SK-N-SH treated with all-trans-retinoic acid at 6 μM for 48 hours (cell line): ENCODE measurements around the gene PRSS38.

Experiments used
- ARNTL ChIP-seq: fragments of 450-650 bp; formaldehyde crosslinking; IDR thresholded peaks from 2 replicates; pipeline ENCODE4 v1.5.0; 2020; ENCODE audit warnings: low read depth, mild to moderate bottlenecking, moderate library complexity, borderline replicate concordance
- CSDC2 ChIP-seq: fragments of 250-450 bp; sonication (Bioruptor Pico); IDR thresholded peaks from 2 replicates; pipeline ENCODE4 v1.5.0; 2020; ENCODE audit warnings: mild to moderate bottlenecking, moderate library complexity
- ISL1 ChIP-seq: fragments of 250-450 bp; sonication (Bioruptor Pico); IDR thresholded peaks from 2 replicates; pipeline ENCODE4 v2.1.2; 2022; ENCODE audit warnings: mild to moderate bottlenecking, moderate library complexity
- SNAI2 ChIP-seq: fragments of 250-450 bp; sonication (Bioruptor Pico); IDR thresholded peaks from 2 replicates; pipeline ENCODE4 v1.5.0; 2020; ENCODE audit warnings: mild to moderate bottlenecking, moderate library complexity
- ZC3H10 ChIP-seq: fragments of 250-450 bp; sonication (Bioruptor Pico); IDR thresholded peaks from 2 replicates; pipeline ENCODE4 v1.5.1; 2021; ENCODE audit warnings: mild to moderate bottlenecking, moderate library complexity
- ZFP30 ChIP-seq: fragments of 450-650 bp; formaldehyde crosslinking; IDR thresholded peaks from 2 replicates; pipeline ENCODE4 v1.5.0; 2022; ENCODE audit warnings: mild to moderate bottlenecking, moderate library complexity
- ZNF8 ChIP-seq: fragments of 450-650 bp; formaldehyde crosslinking; IDR thresholded peaks from 2 replicates; pipeline ENCODE4 v1.5.0; 2020; ENCODE audit warnings: mild to moderate bottlenecking, moderate library complexity
- TF ChIP-seq, protein P1 (sequence below): fragments of 250-450 bp; sonication (Bioruptor Pico); IDR thresholded peaks from 2 replicates; pipeline ENCODE4 v1.5.1; 2021; ENCODE audit warnings: mild to moderate bottlenecking, moderate library complexity
- TF ChIP-seq, protein P2 (sequence below): fragments of 250-450 bp; sonication (Bioruptor Pico); IDR thresholded peaks from 2 replicates; pipeline ENCODE4 v1.5.0; 2020; ENCODE audit warnings: mild to moderate bottlenecking, moderate library complexity
- TF ChIP-seq, protein P3 (sequence below): fragments of 250-450 bp; sonication (Bioruptor Pico); IDR thresholded peaks from 2 replicates; pipeline ENCODE4 v1.5.1; 2020; ENCODE audit warnings: low read depth, mild to moderate bottlenecking, moderate library complexity

DNA sequence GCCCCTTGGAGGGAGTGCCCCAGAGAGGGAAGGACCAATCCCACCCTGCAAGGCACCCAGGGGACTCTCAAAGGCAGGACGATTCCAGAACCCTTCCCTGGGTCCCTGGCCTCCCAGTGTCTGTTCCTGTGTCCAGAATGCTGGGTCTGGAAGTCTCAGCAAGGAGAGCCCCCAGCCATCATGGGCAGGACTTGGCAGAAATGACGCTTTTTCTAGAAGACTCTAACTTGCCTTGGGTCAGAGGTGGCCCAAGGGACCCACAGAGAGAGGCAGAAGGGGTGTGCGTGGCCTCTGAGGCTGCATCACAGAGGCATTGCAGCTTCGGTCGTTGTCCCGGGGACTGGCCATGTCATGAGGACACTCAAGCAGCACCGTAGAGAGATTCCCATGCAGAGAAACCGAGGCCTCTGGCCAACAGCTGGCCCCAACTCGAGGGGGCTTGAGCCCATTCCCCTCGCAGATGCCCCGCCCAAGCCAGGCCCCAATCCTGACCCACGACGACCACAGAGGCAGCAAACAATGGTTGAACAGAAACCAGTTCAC is 74.5 kb downstream of the PRSS38 start:
- TF ChIP-seq ISL1 (CRISPR knock-in tag) (no peak), ZC3H10 (CRISPR knock-in tag) (no peak), CSDC2 (CRISPR knock-in tag) (no peak), SNAI2 (CRISPR knock-in tag) (no peak), ZNF8 (CRISPR knock-in tag) (no peak), ZFP30 (CRISPR knock-in tag) (no peak), ARNTL (CRISPR knock-in tag) (no peak)
- TF ChIP-seq, protein P1, sequence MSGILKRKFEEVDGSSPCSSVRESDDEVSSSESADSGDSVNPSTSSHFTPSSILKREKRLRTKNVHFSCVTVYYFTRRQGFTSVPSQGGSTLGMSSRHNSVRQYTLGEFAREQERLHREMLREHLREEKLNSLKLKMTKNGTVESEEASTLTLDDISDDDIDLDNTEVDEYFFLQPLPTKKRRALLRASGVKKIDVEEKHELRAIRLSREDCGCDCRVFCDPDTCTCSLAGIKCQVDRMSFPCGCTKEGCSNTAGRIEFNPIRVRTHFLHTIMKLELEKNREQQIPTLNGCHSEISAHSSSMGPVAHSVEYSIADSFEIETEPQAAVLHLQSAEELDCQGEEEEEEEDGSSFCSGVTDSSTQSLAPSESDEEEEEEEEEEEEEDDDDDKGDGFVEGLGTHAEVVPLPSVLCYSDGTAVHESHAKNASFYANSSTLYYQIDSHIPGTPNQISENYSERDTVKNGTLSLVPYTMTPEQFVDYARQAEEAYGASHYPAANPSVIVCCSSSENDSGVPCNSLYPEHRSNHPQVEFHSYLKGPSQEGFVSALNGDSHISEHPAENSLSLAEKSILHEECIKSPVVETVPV (CRISPR knock-in tag) = no peak
- TF ChIP-seq, protein P2, sequence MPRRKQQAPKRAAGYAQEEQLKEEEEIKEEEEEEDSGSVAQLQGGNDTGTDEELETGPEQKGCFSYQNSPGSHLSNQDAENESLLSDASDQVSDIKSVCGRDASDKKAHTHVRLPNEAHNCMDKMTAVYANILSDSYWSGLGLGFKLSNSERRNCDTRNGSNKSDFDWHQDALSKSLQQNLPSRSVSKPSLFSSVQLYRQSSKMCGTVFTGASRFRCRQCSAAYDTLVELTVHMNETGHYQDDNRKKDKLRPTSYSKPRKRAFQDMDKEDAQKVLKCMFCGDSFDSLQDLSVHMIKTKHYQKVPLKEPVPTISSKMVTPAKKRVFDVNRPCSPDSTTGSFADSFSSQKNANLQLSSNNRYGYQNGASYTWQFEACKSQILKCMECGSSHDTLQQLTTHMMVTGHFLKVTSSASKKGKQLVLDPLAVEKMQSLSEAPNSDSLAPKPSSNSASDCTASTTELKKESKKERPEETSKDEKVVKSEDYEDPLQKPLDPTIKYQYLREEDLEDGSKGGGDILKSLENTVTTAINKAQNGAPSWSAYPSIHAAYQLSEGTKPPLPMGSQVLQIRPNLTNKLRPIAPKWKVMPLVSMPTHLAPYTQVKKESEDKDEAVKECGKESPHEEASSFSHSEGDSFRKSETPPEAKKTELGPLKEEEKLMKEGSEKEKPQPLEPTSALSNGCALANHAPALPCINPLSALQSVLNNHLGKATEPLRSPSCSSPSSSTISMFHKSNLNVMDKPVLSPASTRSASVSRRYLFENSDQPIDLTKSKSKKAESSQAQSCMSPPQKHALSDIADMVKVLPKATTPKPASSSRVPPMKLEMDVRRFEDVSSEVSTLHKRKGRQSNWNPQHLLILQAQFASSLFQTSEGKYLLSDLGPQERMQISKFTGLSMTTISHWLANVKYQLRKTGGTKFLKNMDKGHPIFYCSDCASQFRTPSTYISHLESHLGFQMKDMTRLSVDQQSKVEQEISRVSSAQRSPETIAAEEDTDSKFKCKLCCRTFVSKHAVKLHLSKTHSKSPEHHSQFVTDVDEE (CRISPR knock-in tag) = no peak
- TF ChIP-seq, protein P3, sequence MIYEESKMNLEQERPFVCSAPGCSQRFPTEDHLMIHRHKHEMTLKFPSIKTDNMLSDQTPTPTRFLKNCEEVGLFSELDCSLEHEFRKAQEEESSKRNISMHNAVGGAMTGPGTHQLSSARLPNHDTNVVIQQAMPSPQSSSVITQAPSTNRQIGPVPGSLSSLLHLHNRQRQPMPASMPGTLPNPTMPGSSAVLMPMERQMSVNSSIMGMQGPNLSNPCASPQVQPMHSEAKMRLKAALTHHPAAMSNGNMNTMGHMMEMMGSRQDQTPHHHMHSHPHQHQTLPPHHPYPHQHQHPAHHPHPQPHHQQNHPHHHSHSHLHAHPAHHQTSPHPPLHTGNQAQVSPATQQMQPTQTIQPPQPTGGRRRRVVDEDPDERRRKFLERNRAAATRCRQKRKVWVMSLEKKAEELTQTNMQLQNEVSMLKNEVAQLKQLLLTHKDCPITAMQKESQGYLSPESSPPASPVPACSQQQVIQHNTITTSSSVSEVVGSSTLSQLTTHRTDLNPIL (CRISPR knock-in tag) = no peak
